K562 (cell line): ENCODE data around the gene CCDC50. TPM values are rescaled to one million over a fixed set of nuclear protein-coding genes. Genes with fewer than 3 reads are reported as not detected.

Source experiments
- ATAC-seq: fragments of 200-7000 bp; cut with Tn5 transposase; 3 replicates; pipeline ENCODE4 v1.9.1; 2020; ENCODE audit warnings: moderate library complexity
- BruUV-seq: library from RNA; stranded (reverse); fragments of 400-500 nt; replicated peaks from 2 replicates; lab custom pipeline; 2021; lab: Mats Ljungman, UMichigan
- CTCF ChIA-PET: fragments of 300-600 bp; formaldehyde crosslinking; extraction: SDS; loops from one replicate; lab custom pipeline; 2021; ENCODE audit warnings: low intra/inter-chr PET ratio; lab: Yijun Ruan, JAX
- POLR2A ChIA-PET: fragments of 300-600, 350-650 bp; sonication (Branson Sonifier 250); formaldehyde crosslinking; extraction: SDS; loops from one replicate; lab custom pipeline; 2021; ENCODE audit warnings: antibody characterized with exemption, inconsistent platforms; lab: Yijun Ruan, JAX
- DNase-seq, 4 experiments: peaks; one replicate each; pipeline versions ENCODE4 v3.0.0 to v3.0.0-alpha.2; 2011 to 2018; ENCODE audit warnings: low spot score in 3 of 4, mixed read lengths in 3 of 4; ENCODE audit errors: extremely low read depth in 1 of 4
- FAIRE-seq: peaks from 2 replicates; lab custom pipeline; 2011; peaks lifted over from hg19 to GRCh38; lab: Jason Lieb, UNC
- H2AFZ ChIP-seq: 2 replicates; pipeline ENCODE4 v1.6.0; 2011; ENCODE audit warnings: low read depth, low read length, control low read depth, inconsistent platforms
- H3K27ac ChIP-seq: fragments of 200-600 bp; 3 replicates; pipeline ENCODE4 v1.8.0; 2011; ENCODE audit warnings: low read depth, mild to moderate bottlenecking, control low read depth, inconsistent platforms, low read length, moderate library complexity, mixed read lengths; ENCODE audit errors: extremely low read depth
- H3K27me3 ChIP-seq, 2 experiments: fragments of 300-600 bp in 1 of 2; 2 replicates in 1 of 2; 3 replicates in 1 of 2; pipeline versions ENCODE4 v1.6.0 to v1.8.0; 2011; ENCODE audit warnings: inconsistent platforms in 2 of 2, low read length in 2 of 2, mild to moderate bottlenecking in 1 of 2, mixed read lengths in 1 of 2, moderate library complexity in 1 of 2; ENCODE audit not compliant: control insufficient read depth in 2 of 2, insufficient read depth in 2 of 2
- H3K36me3 ChIP-seq: fragments of 300-600 bp; 3 replicates; pipeline ENCODE4 v1.8.0; 2011; ENCODE audit warnings: mild to moderate bottlenecking, low read length, inconsistent platforms; ENCODE audit not compliant: control insufficient read depth, insufficient read depth
- H3K4me1 ChIP-seq, 2 experiments: fragments of 200-600 bp in 1 of 2; replicated peaks in 1 of 2; 2 replicates in 1 of 2; 3 replicates in 1 of 2; pipeline versions ENCODE4 v1.5.1 to v1.8.0; 2011; ENCODE audit warnings: inconsistent platforms in 2 of 2, low read length in 2 of 2, mild to moderate bottlenecking in 1 of 2, mixed read lengths in 1 of 2, moderate library complexity in 1 of 2; ENCODE audit not compliant: control insufficient read depth in 2 of 2, insufficient read depth in 2 of 2
- H3K4me2 ChIP-seq: 2 replicates; pipeline ENCODE4 v1.6.1; 2011; ENCODE audit warnings: low read length, control low read depth, inconsistent platforms, mixed read lengths; ENCODE audit not compliant: insufficient read depth
- H3K4me3 ChIP-seq: fragments of 200-600 bp; sonication (generic), shearing (Covaris generic); 2 replicates; pipeline ENCODE4 v1.5.1; 2016; ENCODE audit warnings: control low read depth, inconsistent platforms
- H3K79me2 ChIP-seq: fragments of 200-600 bp; 3 replicates; pipeline ENCODE4 v1.8.0; 2011; ENCODE audit warnings: low read length, inconsistent platforms; ENCODE audit not compliant: control insufficient read depth, insufficient read depth
- H3K9ac ChIP-seq, 2 experiments: 2 replicates each; pipeline versions ENCODE4 v1.6.0 to v1.6.1; 2011; ENCODE audit warnings: low read depth in 2 of 2, low read length in 2 of 2, control low read depth in 1 of 2, inconsistent platforms in 1 of 2, mild to moderate bottlenecking in 1 of 2, mixed read lengths in 1 of 2; ENCODE audit not compliant: insufficient read depth in 1 of 2
- H3K9me1 ChIP-seq: one replicate; pipeline ENCODE4 v1.6.0; 2011; ENCODE audit warnings: inconsistent platforms, mild to moderate bottlenecking, low read length, moderate library complexity; ENCODE audit not compliant: control insufficient read depth, insufficient read depth
- H3K9me3 ChIP-seq: replicated peaks from 2 replicates; pipeline ENCODE4 v1.5.1; 2011; ENCODE audit warnings: low read depth, low read length, inconsistent platforms; ENCODE audit not compliant: control insufficient read depth, insufficient read depth
- H4K20me1 ChIP-seq: replicated peaks from 2 replicates; pipeline ENCODE4 v1.6.1; 2011; ENCODE audit warnings: low read length, inconsistent platforms, mixed read lengths; ENCODE audit not compliant: control insufficient read depth, insufficient read depth
- ATF7 ChIP-seq: fragments of 450-650 bp; IDR thresholded peaks from 2 replicates; pipeline ENCODE4 v1.7.1; 2014; ENCODE audit warnings: mild to moderate bottlenecking, moderate library complexity
- BRD9 ChIP-seq: fragments of 450-650 bp; IDR thresholded peaks from 2 replicates; pipeline ENCODE4 v1.6.1; 2018; ENCODE audit warnings: low read depth; ENCODE audit not compliant: partially characterized antibody
- DIDO1 ChIP-seq: fragments of 450-650 bp; IDR thresholded peaks from 2 replicates; pipeline ENCODE4 v1.6.1; 2016; ENCODE audit warnings: low read depth, missing biosample characterization, missing genetic modification characterization
- NR4A1 ChIP-seq, 2 experiments: fragments of 250-450 bp in 1 of 2; fragments of 450-650 bp in 1 of 2; sonication (Bioruptor Pico) in 1 of 2; IDR thresholded peaks; 2 replicates each; pipeline versions ENCODE4 v1.4.0 to v1.6.1; 2016 to 2020; ENCODE audit warnings: mild to moderate bottlenecking in 2 of 2, missing compliant biosample characterization in 1 of 2, missing genetic modification characterization in 1 of 2, moderate library complexity in 1 of 2
- ZBTB9 ChIP-seq: fragments of 450-650 bp; formaldehyde crosslinking; IDR thresholded peaks from 2 replicates; pipeline ENCODE4 v1.4.0; 2020; ENCODE audit warnings: mild to moderate bottlenecking, moderate library complexity
- in situ Hi-C: fragments of 300-500 bp; cut with MboI; formaldehyde crosslinking; loops from 4 replicates; pipeline ENCODE4 v1.15.0; 2018; ENCODE audit warnings: inconsistent platforms, mixed read lengths
- intact Hi-C: fragments of 100-400 bp; cut with micrococcal nuclease; formaldehyde crosslinking; loops from 2 replicates; pipeline ENCODE4 v1.14.2; 2022
- polyA plus RNA-seq, 8 experiments: library from polyadenylated mRNA; depleted of rRNA in 4 of 8; stranded (reverse) in 5 of 8; unstranded in 3 of 8; fragments of >200 nt; fragmentation: Nextera tagmentation in 2 of 8; fragmentation: Illumina TruSeq in 1 of 8; extraction: Ambion mirVana in 2 of 8; extraction: Trizol in 1 of 8; gene quantifications; 2 replicates each; pipeline versions ENCODE4 v1.2.1 to v1.2.3, GENCODE V29; 2011 to 2014; ENCODE audit warnings: inconsistent platforms in 1 of 8, missing spikeins in 1 of 8
- total RNA-seq, 7 experiments: library from RNA; depleted of rRNA in 6 of 7; stranded (reverse); fragments of >200 nt in 6 of 7; fragmentation: Illumina TruSeq in 2 of 7; extraction: Trizol in 2 of 7; gene quantifications; 2 replicates each; pipeline versions ENCODE4 v1.2.1 to v1.2.3, GENCODE V29; 2011 to 2021; ENCODE audit warnings: low replicate concordance in 1 of 7
- TF ChIP-seq, protein P1 (sequence below): IDR thresholded peaks from 3 replicates; pipeline ENCODE4 v1.6.1; 2011; ENCODE audit warnings: borderline replicate concordance, mild to moderate bottlenecking, moderate library complexity; ENCODE audit not compliant: insufficient read length; ENCODE audit errors: extremely low read depth

Gene CCDC50
- total and polyA plus RNA-seq, 9 of the 15 experiments (the other 6 are each of a cell fraction or from before 2014, with no cell fraction given), result 8.4 to 63.4 (median 40.4) TPM

GRCh38 chr3:191280882-191281281, 48.3 kb upstream of the CCDC50 start:
- Histone ChIP-seq H3K9me1 (no peaks in the 10 kb centered on the region), H3K27me3 (no peaks in the 10 kb centered on the region), H2AFZ (no peak overlapping the region), H3K4me1 (no peaks in the 10 kb centered on the region), H3K9ac (no peak overlapping the region), H4K20me1 (no peaks in the 10 kb centered on the region), H3K27ac (no peak overlapping the region), H3K9me3 (no peaks in the 10 kb centered on the region), H3K4me3 (no peak overlapping the region), H3K79me2 (no peaks in the 10 kb centered on the region), H3K36me3 (no peaks in the 10 kb centered on the region), H3K4me2 (no peak overlapping the region)
- BruUV-seq, result no TSS peak
- DNase-seq, result no peak
- no peak for FAIRE-seq
- in situ Hi-C loops, result no loop called here
- POLR2A ChIA-PET, result no interaction called here
- intact Hi-C loops, result no loop called here
- CTCF ChIA-PET, result no interaction called here
- TF ChIP-seq BRD9 (no peak), ZBTB9 (CRISPR knock-in tag) (no peak), NR4A1 (CRISPR knock-in tag; IDR thresholded peaks at IDR 0.05) (no peak), NR4A1 (tag; IDR thresholded peaks at IDR 0.05) (no peak), DIDO1 (tag) (no peak), ATF7 (no peak)
- TF ChIP-seq, protein P1, sequence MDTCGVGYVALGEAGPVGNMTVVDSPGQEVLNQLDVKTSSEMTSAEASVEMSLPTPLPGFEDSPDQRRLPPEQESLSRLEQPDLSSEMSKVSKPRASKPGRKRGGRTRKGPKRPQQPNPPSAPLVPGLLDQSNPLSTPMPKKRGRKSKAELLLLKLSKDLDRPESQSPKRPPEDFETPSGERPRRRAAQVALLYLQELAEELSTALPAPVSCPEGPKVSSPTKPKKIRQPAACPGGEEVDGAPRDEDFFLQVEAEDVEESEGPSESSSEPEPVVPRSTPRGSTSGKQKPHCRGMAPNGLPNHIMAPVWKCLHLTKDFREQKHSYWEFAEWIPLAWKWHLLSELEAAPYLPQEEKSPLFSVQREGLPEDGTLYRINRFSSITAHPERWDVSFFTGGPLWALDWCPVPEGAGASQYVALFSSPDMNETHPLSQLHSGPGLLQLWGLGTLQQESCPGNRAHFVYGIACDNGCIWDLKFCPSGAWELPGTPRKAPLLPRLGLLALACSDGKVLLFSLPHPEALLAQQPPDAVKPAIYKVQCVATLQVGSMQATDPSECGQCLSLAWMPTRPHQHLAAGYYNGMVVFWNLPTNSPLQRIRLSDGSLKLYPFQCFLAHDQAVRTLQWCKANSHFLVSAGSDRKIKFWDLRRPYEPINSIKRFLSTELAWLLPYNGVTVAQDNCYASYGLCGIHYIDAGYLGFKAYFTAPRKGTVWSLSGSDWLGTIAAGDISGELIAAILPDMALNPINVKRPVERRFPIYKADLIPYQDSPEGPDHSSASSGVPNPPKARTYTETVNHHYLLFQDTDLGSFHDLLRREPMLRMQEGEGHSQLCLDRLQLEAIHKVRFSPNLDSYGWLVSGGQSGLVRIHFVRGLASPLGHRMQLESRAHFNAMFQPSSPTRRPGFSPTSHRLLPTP, result no peak
- no peak for ATAC-seq
